Left cardiac atrium (tissue), 4 donors: Measurements from ENCODE around the gene BTBD1. TPM values are rescaled to one million over a fixed set of nuclear protein-coding genes. Genes with fewer than 3 reads are reported as not detected.
A peak's percentile ranks its signal among the peaks of the same experiment; 100 is the strongest.
"Not testable (repeated sequence)": the region's sequence is repeated elsewhere in the genome, so short reads cannot be mapped to it uniquely, and the experiment has no call there.

Experiments used
- ATAC-seq, 2 donors: fragments of 200-7000 bp; cut with Tn5 transposase; one replicate each; pipeline ENCODE4 v1.9.1; 2020; ENCODE audit warnings: mild to moderate bottlenecking in 2 of 2, moderate library complexity in 2 of 2
- DNase-seq: peaks from one replicate; pipeline ENCODE4 v3.0.0-alpha.2; 2020
- intact Hi-C, 2 donors: fragments of 100-400 bp; cut with DNase I; formaldehyde crosslinking; loops; one replicate each; pipeline versions ENCODE4 v1.14.1 to v1.15.1; 2022 to 2023
- total RNA-seq, 2 donors: library from RNA; stranded (reverse); fragmentation: NEBNext Ultra II Directional; extraction: Animal tissue kit (Norgen Biotek cat#: 25700); gene quantifications; one replicate each; pipeline ENCODE4 v1.2.1, GENCODE V29; 2021
- donor health status: DM: no; HTN: yes; CAD: no.
- donor health status: DM: no; HTN: yes; CAD: no; lungs with severe emphysema.
- donor health status: DM: yes; HTN: yes; CAD: no.
- donor health status: Dilated cardiomyopathy.

BTBD1 gene
- total RNA-seq, 2 donors from 2014 or later = 100 to 128 TPM

DNA sequence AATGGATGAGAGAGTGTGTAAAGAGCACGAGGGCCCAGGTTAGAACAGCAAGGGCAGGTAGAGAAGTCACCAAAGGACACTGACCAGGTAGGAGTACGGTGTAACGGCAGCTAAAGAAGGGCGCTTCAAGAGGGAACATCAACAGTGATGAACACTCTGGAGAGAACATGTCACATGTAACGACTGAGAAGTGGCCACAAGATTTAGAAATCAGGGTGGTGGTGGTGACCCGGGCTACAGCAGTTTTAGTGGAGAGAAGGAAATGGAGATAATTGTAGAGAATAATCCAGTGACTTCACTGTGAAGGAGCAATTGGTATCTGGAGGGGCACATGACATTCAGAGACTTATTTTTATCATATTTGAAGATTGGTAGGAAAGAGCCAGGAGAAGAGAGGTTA, 54.4 kb downstream of the BTBD1 start:
- no peak for DNase-seq
- intact Hi-C loops = loop anchor here (5.0 to 10.0 kb wide), 4 partner anchors 45 to 195 kb away; partner anchors contain the start of genes HDGFL3 (in 1 of the 2) and TM6SF1 (in 1 of the 2)
- no peak for ATAC-seq

DNA sequence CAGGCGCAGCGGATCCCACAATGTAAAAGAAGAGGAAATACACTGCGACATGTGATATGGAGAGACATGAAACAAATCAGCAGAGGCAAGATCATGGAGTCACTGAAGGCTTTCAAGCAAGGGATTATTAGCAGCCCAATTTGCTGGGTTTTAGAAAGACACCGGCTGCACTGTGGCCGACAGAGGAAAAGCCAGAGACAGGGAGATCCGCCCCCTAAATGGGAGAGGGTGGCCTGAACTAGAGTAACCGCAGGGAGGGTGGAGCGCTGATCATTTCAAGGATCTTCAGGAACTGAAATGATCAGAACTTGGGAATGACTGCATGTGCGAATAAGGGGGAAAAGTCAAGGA, 55.0 kb downstream of the BTBD1 start:
- no peak for ATAC-seq
- no peak for DNase-seq
- intact Hi-C loops = loop anchor here (5.0 to 10.0 kb wide), 4 partner anchors 45 to 195 kb away; partner anchors contain the start of genes HDGFL3 (in 1 of the 2) and TM6SF1 (in 1 of the 2)

DNA sequence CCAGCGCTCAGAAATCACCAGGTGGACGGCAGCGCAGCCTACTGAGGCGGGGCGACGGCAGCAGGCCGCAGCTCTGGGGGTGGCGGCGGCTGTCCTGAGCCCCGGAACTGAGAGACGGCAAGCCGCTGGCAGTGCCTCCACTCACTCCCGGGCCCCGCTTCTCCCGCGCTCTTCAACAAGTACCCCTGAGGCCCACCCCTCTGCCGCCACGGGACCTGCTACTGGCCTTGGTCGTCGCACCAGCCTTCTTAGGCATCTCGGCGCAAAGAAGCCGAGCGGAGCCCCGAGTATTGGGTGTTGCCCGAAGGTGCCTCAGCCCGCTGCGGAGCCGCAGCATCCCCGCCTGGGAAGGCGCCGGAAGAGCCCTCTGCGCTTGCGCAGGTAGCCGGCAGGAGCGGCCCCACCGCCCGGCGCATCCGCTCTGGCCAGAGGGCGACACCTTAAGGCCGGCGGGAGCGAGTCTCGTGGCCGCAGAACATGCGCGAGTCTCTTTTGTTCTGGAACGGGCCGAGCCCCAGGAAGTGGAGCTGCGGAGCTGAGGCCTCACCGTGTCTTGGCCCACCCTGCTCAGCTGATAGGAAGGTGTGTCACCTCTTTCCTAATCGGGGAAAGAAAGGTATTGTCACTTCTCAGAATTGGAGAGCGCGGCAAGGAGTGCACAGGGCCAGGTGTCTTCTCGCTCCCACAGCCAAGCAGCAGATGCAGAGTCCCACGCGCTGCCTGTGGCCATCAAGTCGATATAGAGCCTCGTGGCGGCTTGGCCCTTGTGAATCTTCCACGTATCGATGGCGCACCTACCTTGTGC, 55.6 kb downstream of the BTBD1 start, which contains the start of gene C15orf40:
Gene C15orf40, minus strand, starts transcription at position 369 of the 805 bp plus-strand sequence. Its CDS starts 32 bp downstream, at position 337.
- DNase-seq = peak; percentile 93
- ATAC-seq = peak; percentile 99
- intact Hi-C loops = loop anchor here (5.0 to 10.0 kb wide), 4 partner anchors 46 to 196 kb away; partner anchors contain the start of genes HDGFL3 (in 1 of the 2) and TM6SF1 (in 1 of the 2)

DNA sequence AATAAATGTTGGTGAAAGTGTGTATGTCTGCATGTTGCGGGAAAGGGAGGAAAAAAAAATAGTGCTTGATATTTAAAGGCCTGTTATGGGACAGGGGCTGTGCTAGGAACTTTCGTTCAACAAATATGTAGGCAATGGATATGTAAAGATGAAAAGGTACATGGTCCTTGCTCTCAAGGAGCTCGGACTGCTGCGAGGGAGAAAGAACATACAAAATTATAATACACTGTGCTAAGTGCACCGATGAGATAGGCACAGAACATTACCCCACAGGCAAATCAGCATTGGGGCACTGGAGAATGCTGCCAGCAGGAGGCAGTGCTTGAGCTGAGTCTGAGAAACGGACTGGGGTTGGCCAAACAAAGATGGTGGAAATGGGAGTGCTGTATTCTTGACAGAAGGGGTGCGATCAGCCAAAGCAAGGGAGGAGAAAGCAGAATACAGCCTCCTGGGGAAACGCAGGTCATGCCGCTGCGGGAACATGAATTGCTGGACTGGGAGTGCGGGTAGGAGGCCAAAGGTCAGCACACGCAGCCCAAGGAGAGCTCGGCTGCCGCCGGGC, 56.3 kb downstream of the BTBD1 start:
- intact Hi-C loops = loop anchor here (5.0 to 10.0 kb wide), 4 partner anchors 47 to 197 kb away; partner anchors contain the start of genes HDGFL3 (in 1 of the 2) and TM6SF1 (in 1 of the 2)
- DNase-seq = peak; percentile 81
- ATAC-seq = peak; percentile 83 to 88

GRCh38 chr15:83000672-83001031, 66.4 kb downstream of the BTBD1 start:
- DNase-seq, ATAC-seq: not testable (repeated sequence)
- intact Hi-C loops = loop anchor here (2.0 to 10.0 kb wide), 2 partner anchors 150 to 156 kb away; no protein-coding TSS in a partner anchor

DNA sequence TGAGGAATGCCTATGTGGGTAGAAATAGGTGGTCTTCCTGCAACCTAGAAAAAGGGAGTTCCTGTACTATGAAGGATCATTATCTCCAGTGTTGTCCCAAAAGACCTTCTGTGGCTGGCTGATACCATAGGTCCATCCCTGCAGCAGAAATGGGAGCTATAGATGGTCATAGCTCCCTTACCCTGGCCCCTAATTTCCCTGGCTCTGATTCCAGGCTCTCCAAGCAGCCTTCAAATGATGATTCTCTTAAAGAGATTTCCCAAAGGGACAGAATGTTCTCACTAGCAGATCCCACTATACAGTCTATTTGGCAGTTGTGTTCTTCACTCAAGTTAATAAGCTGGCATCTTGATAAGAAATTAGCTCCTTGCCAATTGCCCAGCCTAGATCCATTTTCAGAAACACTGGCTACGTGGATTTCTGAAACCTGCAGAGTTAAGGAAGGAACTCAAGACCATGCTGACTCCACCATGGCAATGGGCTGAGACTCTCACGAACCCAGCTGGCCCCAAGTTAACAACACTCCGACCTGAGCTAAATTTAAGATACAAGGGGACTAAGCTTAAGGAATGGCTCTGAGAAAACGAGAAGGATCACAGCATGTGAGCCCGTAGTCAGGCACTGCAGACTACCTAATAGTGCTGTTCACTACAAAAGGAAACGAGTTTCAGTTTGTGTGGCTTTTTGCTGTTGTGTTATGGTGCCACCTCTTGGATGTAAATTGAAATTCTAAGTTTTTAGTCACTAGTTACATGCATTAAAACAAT, 67.0 kb downstream of the BTBD1 start:
- DNase-seq (no peak), ATAC-seq (peak; percentile 78 to 79)
- intact Hi-C loops = loop anchor here (2.0 to 10.0 kb wide), 2 partner anchors 149 to 155 kb away; no protein-coding TSS in a partner anchor

GRCh38 chr15:82999426-82999825, 67.6 kb downstream of the BTBD1 start:
- intact Hi-C loops = no loop called here
- ATAC-seq (no peak), DNase-seq (no peak)

GRCh38 chr15:82995938-82996337, 71.1 kb downstream of the BTBD1 start:
- ATAC-seq = no peak
- intact Hi-C loops = no loop called here

DNA sequence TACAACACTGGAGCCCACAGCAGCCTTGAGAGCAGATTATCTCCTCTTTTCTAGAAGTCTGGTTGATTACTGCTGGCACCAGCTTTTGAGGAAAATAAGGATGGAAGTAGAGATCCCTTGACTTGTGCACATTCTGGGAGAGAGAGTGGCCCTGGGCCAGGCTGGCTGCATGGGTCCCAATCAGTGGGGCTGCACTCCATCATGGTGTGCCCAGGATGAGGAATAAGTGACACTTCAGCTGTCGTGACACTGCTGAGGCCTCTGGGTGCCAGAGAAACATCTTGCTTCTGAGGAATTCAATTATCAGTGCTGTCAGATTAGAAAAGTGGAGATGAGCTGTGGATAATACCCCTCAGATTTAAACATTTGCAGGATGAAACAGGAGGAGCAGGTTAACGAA, 72.0 kb downstream of the BTBD1 start:
- DNase-seq (no peak), ATAC-seq (no peak)
- intact Hi-C loops = no loop called here

More at GRCh38 chr15:82995938-82996337, 71.1 kb downstream of the BTBD1 start:
- DNase-seq = no peak

DNA sequence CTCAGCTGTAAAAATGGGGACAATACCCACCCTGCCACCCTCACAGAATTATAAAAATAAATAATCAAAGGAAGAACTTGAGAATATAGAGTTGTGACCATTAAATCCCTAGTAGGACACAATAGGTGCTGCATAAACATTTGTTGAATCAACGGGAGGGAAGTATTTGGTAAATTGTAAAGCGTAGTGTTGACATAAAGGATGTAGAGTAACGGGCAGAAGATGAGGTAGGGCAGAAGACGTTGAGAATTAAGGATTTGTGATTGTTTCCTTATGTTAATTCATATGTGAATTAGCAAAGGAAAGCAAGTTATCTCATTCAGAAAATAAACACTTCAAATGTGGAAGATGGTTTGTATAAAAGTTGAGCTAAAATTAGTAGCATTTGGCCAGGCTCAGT, 73.9 kb downstream of the BTBD1 start:
- DNase-seq (no peak), ATAC-seq (no peak)
- intact Hi-C loops = no loop called here

DNA sequence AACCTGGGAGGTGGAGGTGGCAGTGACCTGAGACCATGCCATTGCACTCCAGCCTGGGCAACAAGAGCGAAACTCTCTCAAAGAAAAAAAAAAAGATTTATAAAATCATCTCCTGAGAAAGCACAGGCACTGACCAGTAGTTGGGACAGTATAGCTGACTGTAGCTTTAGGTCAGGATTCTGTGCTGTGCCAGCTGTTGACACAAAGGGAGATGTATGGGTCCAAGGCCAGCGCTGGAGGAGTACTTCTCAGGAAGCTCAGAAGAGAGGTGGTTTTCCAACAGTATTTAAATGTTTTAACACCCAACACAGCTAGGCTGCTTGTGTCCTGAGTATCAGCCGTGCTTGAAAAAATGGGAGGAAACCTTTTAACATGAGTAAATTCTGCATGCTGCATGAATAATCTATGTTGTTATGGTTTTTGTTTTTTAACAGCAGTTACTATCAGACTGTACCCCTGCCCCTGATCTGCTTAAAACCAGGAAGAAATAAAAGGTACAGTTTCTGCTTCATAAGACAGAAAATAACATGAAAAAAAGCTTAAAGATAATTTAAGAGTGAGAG, 74.5 kb downstream of the BTBD1 start:
- intact Hi-C loops = no loop called here
- DNase-seq (no peak), ATAC-seq (no peak)

- ATAC-seq (peak; percentile 9 to 16), DNase-seq (no peak)
- intact Hi-C loops = no loop called here
These were observed 80.6 kb downstream of the BTBD1 start for GRCh38 chr15:82986442-82986780.

GRCh38 chr15:82985688-82986441, 81.2 kb downstream of the BTBD1 start, which contains the start of gene RAMAC:
TSS of gene RAMAC (plus strand) at chr15:82986210. CDS start at chr15:82989019, 2,809 bp downstream.
- ATAC-seq (peak; percentile 98), DNase-seq (peak; percentile 94)
- intact Hi-C loops = no loop called here

DNA sequence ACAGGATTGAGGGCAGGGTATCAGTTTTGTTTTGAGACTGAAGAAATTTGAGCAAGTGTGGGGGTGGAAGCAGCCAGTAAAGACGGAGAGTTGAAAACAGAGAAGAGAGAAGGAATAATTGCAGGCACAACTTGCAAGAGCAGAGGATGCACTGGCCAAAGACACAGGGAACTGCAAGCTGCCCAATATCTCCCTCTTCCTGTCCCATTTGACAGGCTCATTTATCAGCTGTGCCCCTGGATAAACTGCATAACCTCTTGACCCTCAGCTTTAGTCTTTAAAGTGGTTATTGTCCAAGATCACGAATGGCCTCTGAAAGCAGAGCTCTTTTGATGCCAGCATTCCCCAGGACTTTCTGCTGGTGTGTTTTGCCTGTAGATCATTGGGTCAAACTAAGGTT, 86.1 kb downstream of the BTBD1 start:
- intact Hi-C loops = no loop called here
- DNase-seq (no peak), ATAC-seq (no peak)

- ATAC-seq = no peak
- no peak for DNase-seq
- intact Hi-C loops = no loop called here
These were observed 87.3 kb downstream of the BTBD1 start for GRCh38 chr15:82979726-82980125.

DNA sequence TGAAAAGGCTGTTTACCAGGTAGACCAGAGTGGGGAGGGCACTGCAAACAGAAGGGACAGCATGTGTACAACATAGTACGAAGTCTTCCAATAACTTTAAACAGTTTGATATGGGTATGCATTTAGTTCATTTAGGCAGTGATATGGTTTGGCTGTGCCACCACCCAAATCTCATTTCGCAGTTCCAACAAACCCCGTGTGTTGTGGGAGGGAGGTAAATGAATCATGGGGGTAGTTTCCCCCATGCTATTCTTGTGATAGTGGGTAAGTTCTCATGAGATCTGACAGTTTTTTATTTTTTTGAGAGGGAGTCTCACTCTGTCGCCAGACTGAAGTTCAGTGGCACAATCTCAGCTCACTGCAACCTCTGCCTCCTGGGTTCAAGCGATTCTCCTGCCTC, 88.6 kb downstream of the BTBD1 start:
- intact Hi-C loops = no loop called here
- DNase-seq (no peak), ATAC-seq (no peak)

- DNase-seq = no peak
- intact Hi-C loops = no loop called here
- no peak for ATAC-seq
These were observed 90.0 kb downstream of the BTBD1 start for GRCh38 chr15:82977076-82977475.

DNA sequence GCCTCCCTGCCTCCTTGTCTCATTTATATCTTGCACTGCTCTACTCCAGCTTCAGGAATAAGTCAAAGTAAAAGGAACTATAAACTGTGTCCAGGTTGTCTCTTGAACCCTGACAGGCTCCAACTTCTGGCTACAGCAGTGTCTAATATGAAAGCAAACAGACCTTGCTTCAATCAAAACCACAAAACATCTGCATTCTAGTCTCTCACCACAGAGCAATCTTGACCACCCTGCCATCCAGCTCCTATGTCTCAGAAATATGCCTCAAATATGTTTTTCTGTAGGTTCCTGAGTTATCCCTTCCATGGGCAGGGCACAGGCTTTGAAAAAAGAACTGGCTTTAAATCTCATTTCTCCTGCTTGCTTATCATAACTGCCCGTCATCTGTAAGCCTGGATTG, 94.1 kb downstream of the BTBD1 start:
- no peak for DNase-seq
- intact Hi-C loops = no loop called here
- ATAC-seq = no peak
